ENCODE measurements around the gene C16orf54.
A peak's percentile ranks its signal among the peaks of the same experiment; 100 is the strongest.
"Not testable (repeated sequence)": the region's sequence is repeated elsewhere in the genome, so short reads cannot be mapped to it uniquely, and the experiment has no call there.

C16orf54 gene, protein sequence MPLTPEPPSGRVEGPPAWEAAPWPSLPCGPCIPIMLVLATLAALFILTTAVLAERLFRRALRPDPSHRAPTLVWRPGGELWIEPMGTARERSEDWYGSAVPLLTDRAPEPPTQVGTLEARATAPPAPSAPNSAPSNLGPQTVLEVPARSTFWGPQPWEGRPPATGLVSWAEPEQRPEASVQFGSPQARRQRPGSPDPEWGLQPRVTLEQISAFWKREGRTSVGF

DNA sequence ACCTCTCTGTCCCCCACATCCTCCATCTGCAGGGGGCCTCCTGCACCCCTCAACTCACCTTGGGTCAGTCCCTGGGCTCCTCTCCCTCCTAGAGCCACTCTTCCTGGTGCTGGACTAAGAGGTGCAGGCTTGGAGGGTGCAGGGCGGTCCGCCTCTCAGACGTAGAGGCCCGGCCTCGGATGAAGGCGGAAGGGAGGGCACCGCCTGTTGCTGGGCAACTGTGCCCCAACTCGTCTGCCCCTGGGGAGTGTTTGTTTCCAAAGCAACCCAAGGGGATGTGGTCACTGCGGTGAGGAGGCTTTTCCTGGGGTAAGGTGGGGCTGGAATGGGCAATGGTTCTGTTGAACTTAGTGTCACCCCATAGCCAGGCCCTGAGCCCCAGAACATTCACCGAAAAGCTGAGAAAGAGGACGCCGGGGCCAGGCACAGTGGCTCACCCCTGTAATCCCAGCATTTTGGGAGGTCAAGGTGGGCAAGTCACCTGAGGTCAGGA lies at the start of gene C16orf54:
TSS of gene C16orf54 (minus strand) at position 138 of the 493 bp plus-strand sequence. CDS start 1,039 bp downstream, outside the sequence.
- no peak for DNase-seq
- in situ Hi-C loops (cut with HindIII; ENCODE audit: low pct_ligation_motif_present, low pct_unique_long_range_greater_than_20kb, low sequenced_read_pairs) = no loop called here

DNA sequence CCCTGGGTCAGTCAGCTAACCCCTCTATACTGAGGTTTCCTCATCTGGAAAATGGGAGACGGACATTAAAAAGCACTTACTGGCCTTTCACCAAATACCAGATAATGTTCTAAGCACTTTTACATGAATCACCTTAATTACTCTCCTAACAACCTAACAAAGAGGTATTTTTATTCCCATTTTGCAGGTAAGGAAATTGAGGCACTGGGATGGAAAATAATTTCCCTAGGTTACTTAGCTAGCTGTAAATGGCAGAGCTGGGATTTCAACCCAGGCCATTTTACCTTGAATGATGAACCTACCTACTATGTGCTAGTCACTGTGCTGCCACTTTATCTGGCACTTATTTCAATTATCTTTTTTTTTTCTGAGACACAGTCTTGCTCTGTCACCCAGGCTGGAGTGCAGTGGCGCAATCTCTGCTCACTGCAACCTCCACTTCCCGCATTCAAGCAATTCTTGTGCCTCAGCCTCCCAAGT lies 48.5 kb upstream of the C16orf54 start:
- in situ Hi-C loops (cut with HindIII; ENCODE audit: low pct_ligation_motif_present, low pct_unique_long_range_greater_than_20kb, low sequenced_read_pairs) = no loop called here
- no peak for DNase-seq

DNA sequence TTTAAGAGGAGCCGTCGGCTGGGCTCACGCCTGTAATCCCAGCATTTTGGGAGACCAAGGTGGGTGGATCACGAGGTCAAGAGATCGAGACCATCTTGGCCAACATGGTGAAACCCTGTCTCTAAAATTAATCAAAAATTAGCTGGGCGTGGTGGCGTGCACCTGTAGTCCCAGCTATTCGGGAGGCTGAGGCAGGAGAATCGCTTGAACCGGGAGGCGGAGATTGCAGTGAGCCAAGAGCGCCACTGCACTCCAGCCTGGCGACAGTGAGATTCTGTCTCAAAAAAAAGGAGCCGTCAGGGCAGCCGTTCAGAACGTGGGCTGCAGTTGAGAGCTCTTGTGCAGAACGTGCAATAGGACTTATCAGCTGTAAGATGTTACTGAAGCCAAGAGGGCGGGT lies 47.4 kb upstream of the C16orf54 start:
- DNase-seq; in situ Hi-C loops (cut with HindIII; ENCODE audit: low pct_ligation_motif_present, low pct_unique_long_range_greater_than_20kb, low sequenced_read_pairs): not testable (repeated sequence)

DNA sequence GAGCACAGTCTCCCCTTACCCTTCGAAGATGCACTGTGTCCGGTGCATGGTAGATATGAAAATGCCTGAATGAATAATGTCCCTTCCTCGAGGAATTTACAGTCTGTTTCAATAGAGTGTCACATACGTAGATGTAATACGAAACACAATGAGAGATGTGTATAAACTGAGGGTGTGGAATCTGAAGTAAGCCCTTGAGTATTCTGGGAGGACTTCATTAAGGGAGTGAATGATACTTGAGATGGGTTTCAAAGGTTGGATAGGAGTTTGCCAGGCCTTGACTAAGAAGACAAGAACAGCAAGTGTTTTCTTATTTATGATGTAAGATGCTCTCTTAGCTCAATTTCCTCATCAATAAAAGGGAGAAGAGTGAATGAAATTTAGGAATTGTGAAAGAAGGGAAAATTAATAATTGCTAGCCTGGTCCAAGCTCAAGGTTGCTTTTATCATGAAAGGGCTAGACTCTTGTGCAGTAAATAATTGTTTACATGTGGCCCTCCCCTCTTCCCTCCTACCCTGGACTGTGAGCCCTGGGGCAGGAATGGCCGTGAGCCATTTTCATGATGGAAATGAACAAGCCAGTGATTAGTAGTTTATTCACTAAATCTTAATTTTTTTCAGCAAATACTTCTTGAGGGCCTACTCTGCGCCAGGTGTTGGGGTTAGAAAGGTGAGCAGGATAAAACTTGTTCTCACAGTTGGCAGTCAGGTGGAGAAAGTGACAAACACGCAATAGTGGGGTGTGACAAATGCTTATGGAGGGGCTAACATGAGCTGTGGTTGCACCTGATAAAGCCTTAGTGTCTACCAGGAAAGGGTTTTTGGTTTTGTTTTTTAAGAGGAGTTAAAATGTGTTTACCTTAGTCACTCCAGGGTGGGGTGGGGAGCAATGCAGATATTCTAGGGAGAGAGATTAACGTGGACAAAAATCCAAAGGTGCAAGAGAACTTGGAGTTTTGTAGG lies 46.3 kb upstream of the C16orf54 start:
- no peak for DNase-seq
- in situ Hi-C loops (cut with HindIII; ENCODE audit: low pct_ligation_motif_present, low pct_unique_long_range_greater_than_20kb, low sequenced_read_pairs) = no loop called here

DNA sequence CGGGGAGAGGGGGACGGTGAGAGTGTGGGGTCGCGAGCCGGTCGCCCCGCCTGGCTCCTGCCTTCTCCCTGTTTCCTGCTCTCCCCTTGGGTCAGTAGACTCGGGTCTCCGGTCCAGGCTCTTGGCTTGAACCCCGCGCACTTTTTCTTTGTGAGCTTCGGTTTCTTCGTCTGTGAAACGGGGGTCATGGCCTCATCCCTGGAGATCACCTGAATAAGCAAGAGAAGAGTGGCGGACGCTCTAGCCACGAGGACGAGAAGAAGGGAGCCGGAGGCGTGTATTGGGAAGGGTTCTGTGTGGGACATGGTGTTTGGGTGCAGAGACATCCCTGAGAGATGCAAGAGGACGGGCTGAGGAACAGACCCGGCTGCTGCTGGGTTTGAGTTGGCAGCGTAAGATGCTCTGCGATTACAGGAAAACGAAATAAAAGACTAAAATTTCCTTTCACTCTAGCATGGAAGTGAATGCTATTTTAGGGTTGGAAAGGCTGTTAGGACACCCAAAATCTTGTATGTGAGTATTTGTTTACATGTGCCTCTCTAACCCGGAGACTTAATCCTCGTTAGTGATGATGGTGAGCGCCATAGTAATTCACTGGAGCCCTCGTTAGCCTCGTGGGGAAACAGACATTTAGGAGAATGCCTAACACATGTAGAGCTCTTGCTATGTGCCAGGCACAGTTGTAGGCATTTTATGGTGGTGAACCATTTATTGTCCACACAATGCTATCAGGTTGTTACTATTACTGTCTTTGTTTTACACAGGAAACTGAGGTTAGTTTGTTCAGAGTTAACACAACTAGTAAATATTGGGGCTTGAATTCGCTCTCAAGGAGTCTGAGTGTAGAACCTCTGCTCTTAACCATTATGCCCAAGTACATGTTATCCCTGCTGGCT lies 45.4 kb upstream of the C16orf54 start:
- in situ Hi-C loops (cut with HindIII; ENCODE audit: low pct_ligation_motif_present, low pct_unique_long_range_greater_than_20kb, low sequenced_read_pairs) = no loop called here
- peak; percentile 30 for DNase-seq

DNA sequence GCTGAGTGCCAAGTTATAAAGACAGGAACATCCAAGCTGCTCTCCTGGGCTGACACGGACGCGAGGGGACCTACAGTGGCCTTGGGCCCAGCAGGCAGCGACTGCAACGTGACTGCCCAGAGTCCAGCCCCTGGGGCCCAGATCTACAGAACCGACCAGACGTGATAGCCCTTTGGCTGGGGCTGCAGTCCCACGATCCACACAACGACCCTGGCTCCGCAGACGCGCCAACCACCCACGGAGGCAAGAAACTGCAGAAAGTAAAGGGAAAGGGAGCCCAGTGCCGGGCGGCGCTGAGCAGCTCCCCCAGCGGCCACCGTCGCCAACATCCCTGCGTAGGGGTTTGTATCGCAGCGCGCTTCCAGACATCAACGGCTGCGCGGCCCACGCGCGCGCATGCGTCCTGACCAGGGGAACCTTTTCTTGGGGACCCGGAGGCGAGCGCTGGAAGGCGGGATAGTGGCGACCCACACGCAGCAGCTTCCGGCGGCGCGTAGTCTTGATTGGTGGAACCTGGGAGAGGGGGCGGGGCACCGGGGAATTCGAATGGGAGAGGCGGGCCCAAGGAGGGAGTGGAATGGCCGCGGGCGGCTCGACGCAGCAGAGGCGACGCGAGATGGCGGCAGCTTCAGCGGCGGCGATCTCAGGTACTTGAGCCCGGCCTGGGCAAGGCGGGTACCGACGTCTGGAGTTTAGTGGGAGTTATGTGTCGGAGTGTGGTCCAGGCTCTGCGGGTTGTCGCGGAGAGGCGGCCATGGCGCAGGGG lies 44.6 kb upstream of the C16orf54 start, which contains the start of gene KIF22:
TSS of gene KIF22 (plus strand) at position 569 of the 766 bp plus-strand sequence. CDS start at position 578, 9 bp downstream.
- in situ Hi-C loops (cut with HindIII; ENCODE audit: low pct_ligation_motif_present, low pct_unique_long_range_greater_than_20kb, low sequenced_read_pairs) = no loop called here
- peak; percentile 99 for DNase-seq

DNA sequence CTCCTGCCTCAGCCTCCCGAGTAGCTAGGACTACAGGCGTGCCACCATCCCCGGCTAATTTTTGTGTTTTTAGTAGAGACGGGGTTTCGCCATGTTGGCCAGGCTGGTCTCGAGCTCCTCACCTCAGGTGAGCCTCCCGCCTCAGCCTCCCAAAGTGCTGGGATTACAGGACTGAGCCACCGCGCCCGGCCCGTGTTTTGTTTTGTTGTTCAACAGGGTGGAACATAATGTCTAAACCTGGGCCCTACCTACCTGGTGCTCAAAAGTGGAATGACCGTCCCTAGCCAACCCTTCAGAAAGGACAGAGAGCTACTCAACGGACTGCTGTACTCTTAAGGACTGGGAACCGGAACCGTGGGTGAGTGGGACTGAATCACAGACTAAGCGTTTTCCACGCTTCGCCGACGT lies 44.0 kb upstream of the C16orf54 start:
- peak; percentile 35 for DNase-seq
- in situ Hi-C loops (cut with HindIII; ENCODE audit: low pct_ligation_motif_present, low pct_unique_long_range_greater_than_20kb, low sequenced_read_pairs) = no loop called here

DNA sequence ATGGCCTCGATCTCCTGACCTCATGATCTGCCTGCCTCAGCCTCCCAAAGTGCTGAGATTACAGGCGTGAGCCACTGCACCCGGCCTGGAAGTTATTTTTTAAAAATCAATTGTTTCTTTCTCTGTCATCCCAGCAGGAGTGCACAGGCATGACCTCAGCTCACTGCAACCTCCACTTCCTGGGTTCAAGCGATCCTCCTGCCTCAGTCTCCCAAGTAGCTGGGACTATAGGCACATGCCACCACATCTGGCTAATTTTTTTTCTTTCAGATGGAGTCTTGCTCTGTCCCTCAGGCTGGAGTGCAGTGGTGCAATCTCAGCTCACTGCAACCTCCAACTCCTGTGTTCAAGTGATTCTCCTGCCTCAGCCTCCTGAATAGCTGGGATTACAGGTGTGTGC lies 41.4 kb upstream of the C16orf54 start:
- in situ Hi-C loops (cut with HindIII; ENCODE audit: low pct_ligation_motif_present, low pct_unique_long_range_greater_than_20kb, low sequenced_read_pairs); DNase-seq: not testable (repeated sequence)

DNA sequence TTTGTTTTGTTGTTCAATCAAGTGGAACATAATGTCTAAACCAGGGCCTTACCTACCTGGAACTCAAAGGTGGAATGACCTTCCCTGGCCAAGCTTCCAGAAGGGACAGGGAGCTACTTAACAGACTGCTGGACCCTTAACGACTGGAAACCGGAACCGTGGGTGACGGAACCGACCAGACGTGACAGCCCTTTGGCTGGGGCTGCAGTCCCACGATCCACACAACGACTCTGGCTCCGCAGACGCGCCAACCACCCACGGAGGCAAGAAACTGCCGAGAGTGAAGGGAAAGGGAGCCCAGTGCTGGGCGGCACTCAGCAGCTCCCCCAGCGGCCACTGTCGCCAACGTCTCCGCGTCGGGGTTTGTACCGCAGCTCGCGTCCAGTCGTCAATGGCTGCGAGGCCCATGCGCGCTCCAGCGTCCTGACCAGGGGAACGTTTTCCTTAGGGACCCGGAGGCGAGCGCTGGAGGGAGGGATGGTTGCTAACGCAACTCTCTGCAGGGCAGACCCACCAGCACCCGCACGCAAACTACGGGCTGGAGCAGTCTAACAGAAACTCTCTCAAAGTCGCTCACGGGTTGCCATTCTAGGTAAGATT lies 39.2 kb upstream of the C16orf54 start:
- DNase-seq = no peak

DNA sequence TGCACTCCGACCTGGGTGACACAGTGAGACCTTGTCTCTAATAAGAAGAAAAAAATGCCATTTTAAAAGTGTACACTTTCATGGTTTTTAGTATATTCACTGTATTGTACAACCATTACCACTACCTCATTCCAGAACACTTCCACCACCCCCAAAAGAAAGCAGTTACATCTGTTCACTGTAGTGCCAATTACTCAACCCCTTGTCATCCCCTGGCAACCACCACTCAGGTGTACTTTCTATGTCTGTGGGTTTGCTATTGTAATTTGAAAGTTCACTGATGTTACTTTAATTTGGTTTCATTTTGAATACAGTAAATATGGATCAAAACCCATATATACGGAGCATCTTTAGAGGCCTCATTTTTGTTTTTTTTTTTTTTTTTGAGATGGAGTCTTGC lies 38.4 kb upstream of the C16orf54 start:
- no peak for DNase-seq
- in situ Hi-C loops (cut with HindIII; ENCODE audit: low pct_ligation_motif_present, low pct_unique_long_range_greater_than_20kb, low sequenced_read_pairs) = no loop called here

More for the DNA sequence above, 39.2 kb upstream of the C16orf54 start:
- in situ Hi-C loops (cut with HindIII; ENCODE audit: low pct_ligation_motif_present, low pct_unique_long_range_greater_than_20kb, low sequenced_read_pairs) = no loop called here

DNA sequence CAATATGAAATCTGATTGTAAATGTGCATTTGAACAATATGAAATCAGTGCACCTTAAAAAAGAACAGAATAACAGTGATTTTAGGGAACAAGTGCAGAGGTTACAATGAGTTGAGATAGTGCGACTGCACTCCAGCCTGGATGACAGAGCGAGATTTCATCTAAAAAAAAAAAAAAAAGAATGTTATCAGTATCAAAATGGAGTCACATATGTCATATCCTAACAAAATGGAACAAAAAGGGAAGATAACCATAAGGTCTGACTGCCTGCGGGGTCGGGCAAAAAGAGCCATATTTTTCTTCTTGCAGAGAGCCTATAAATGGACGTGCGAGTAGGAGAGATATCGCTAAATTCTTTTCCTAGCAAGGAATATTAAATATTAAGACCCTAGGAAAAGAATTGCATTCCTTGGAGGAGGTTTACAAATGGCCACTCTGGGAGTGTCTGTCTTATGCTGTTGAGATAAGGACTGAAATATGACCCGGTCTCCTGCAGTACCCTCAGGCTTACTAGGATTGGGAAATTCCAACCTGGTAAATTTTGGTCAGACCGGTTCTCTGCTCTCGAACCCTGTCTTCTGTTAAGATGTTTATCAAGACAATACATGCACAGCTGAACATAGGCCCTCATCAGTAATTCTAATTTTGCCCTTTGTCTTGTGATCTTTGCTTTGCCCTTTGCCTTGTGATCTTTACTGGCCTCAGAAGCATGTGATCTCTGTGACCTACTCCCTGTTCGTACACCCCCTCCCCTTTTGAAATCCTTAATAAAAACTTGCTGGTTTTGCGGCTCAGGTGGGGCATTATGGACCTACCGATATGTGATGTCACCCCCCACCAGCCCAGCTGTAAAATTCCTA lies 37.5 kb upstream of the C16orf54 start:
- in situ Hi-C loops (cut with HindIII; ENCODE audit: low pct_ligation_motif_present, low pct_unique_long_range_greater_than_20kb, low sequenced_read_pairs); DNase-seq: not testable (repeated sequence)

DNA sequence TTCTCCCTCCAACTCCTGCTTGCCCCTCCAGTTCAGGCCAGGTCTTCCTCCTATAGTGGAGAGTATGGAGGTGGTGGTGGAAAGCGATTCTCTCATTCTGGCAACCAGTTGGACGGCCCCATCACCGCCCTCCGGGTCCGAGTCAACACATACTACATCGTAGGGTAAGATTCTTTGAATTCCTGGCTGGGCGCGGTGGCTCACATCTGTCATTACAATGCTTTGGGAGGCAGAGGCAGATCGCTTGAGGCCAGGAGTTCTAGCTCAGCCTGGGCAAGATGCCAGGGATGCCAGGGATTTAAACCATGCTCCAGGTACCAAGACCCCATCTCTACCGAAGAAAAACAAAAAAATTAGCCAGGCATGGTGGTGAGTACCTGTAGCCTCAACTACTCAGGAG lies 33.7 kb upstream of the C16orf54 start:
- DNase-seq = no peak
- in situ Hi-C loops (cut with HindIII; ENCODE audit: low pct_ligation_motif_present, low pct_unique_long_range_greater_than_20kb, low sequenced_read_pairs) = no loop called here

DNA sequence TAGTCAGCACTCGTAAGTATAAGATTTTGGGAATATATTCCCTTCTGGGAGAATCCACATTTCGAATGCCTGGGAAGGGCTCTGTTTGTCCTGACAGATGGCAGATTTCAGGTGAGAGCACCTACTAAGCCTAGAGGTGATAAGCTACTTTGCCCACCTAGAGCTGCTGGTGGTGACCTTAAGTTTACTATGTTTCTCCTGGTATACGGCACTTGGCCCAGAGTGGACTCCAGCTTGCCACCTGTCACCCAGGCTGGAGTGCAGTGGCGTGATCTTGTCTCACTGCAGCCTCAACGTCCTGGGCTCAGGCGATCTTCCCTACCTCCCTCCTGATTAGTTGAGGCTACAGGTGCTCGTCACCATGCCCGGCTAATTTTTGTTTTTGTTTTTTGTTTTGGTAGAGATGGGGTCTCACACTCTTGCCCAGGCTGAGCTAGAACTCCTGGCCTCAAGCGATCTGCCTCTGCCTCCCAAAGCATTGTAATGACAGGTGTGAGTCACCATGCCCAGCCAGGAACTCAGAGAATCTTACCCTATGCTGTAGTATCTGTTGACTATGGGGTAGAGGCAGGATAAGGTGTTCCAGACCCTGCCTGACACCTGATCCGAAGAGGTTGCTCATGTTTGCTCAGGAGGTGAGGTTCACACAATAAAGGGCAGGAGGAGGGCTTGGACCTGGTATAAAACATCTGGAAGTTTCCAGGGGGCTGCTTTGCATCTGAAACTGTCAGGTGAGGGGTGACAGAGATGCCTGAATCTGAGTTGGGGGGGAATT lies 32.0 kb upstream of the C16orf54 start, which contains the start of gene ZG16:
TSS of gene ZG16 (plus strand) at position 681 of the 775 bp plus-strand sequence. CDS start 1,011 bp downstream, outside the sequence.
- no peak for DNase-seq
- in situ Hi-C loops (cut with HindIII; ENCODE audit: low pct_ligation_motif_present, low pct_unique_long_range_greater_than_20kb, low sequenced_read_pairs) = no loop called here

DNA sequence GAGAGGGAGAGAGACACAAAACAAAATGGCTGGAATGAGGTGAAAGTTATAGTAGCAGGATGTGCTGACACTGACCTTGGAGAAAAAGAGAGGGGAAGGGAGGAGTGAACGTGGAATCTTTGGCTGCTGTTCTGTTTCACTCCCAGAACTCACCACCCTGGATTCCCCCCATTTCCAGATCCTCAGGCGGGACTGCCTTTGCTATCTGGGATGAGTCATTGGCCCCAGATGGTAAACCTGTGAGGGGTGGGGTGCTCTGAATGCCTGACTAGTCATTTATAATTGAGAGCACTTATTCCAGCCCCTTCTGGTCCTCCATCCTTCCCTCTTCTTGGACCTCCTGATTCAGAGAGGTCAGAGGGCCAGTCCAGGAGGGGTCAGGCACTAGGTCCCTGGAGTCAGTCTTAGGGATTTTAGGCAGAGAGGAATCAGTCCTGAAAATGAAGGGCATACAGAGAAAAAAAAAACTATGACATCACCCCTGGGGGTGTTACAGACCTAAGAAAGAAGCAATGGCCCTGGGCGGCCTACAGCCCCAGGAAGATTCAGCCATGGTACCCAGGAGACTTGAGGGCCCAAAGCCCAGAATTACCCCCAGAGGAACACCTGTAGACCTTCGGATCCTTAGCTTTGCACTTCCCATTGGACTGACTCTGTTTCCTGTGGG lies 30.1 kb upstream of the C16orf54 start:
- no peak for DNase-seq

DNA sequence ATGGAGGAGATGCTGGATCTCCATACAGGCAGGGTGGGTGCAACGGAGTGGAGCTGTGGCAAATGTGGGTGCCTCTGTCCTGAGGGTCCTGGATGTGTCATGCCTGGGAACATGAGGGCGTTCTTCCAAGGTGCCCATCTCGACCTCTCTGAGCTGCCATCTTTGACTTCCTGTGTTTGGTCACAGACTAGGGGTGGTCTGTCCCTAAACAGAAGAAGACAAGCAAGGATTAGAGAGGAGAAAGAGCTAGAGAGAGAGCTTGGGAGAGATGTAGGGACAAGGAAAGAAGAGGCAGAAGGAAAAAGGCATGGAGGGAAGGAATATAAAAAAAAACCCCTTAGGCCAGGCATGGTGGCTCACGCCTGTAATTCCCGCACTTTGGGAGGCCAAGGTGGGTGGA lies 28.9 kb upstream of the C16orf54 start:
- in situ Hi-C loops (cut with HindIII; ENCODE audit: low pct_ligation_motif_present, low pct_unique_long_range_greater_than_20kb, low sequenced_read_pairs) = no loop called here
- DNase-seq = no peak

More for the DNA sequence above, 30.1 kb upstream of the C16orf54 start:
- in situ Hi-C loops (cut with HindIII; ENCODE audit: low pct_ligation_motif_present, low pct_unique_long_range_greater_than_20kb, low sequenced_read_pairs) = no loop called here

Data from ACHN (cell line).